ENCODE results near the gene C1QL4.

GRCh38 chr12:49334681-49335080 lies 2.3 kb downstream of the C1QL4 start:
- TF ChIP-seq, protein P1, sequence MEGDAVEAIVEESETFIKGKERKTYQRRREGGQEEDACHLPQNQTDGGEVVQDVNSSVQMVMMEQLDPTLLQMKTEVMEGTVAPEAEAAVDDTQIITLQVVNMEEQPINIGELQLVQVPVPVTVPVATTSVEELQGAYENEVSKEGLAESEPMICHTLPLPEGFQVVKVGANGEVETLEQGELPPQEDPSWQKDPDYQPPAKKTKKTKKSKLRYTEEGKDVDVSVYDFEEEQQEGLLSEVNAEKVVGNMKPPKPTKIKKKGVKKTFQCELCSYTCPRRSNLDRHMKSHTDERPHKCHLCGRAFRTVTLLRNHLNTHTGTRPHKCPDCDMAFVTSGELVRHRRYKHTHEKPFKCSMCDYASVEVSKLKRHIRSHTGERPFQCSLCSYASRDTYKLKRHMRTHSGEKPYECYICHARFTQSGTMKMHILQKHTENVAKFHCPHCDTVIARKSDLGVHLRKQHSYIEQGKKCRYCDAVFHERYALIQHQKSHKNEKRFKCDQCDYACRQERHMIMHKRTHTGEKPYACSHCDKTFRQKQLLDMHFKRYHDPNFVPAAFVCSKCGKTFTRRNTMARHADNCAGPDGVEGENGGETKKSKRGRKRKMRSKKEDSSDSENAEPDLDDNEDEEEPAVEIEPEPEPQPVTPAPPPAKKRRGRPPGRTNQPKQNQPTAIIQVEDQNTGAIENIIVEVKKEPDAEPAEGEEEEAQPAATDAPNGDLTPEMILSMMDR (conservative IDR thresholded peaks at IDR 0.05 in 1 of 2, IDR thresholded peaks at IDR 0.05 in 1 of 2; ENCODE audit: low read depth in 1 of 2, low read length in 2 of 2): no peak
- TF ChIP-seq EZH2 (IDR thresholded peaks at IDR 0.05; ENCODE audit: low read length, missing control alignments): no peak

All from fibroblast of lung (primary cell).